CD4-positive, alpha-beta T cell treated with Interleukin-6 at 100 ng/mL for 8 hours (primary cell): ENCODE results near the gene GRID1.

Experiments used
- DNase-seq: peaks from one replicate; pipeline ENCODE4 v3.0.0-alpha.2; 2020; ENCODE audit warnings: mixed read lengths, low spot score

GRID1 gene

DNA sequence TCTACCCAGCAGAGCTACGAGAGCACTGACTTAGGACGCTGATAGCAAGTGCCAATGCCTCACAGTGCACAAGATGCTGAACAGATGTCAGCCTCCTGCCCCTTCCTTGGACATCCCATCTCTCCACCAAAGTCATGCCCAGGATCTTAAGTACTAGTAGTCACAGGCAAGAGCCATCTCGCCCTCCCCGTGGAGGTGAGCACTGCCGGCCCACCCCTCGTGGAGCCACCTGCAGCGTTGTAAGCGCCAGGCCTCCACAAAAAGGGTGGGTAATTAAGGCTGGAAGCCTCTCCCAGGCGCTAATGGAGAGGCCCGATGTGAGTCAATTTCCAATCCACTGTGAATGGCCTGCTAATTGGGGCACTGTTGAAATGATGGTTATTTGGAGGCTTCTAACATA lies 156.2 kb downstream of the GRID1 start:
- no peak for DNase-seq

GRCh38 chr10:86209726-86210125 lies 156.9 kb downstream of the GRID1 start:
- DNase-seq = no peak

DNA sequence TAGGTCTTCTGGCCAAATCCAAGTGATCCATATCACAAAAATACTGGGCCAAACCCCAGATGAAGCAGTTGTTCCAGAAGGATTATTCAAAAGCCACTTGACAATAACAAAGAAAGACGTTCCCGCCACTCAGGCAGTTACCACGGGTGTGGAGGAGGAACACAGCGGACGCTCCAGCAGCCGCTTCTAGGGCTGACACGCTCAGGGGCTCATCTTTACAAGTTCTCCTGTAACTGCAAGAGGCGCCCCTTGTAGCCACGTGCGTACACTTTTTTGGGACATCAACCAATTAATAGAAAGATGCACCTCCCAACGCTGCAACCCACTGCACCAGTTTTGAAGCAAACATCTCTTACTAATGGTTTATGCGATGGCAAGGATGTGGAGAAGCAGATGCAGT lies 159.4 kb downstream of the GRID1 start:
- no peak for DNase-seq

DNA sequence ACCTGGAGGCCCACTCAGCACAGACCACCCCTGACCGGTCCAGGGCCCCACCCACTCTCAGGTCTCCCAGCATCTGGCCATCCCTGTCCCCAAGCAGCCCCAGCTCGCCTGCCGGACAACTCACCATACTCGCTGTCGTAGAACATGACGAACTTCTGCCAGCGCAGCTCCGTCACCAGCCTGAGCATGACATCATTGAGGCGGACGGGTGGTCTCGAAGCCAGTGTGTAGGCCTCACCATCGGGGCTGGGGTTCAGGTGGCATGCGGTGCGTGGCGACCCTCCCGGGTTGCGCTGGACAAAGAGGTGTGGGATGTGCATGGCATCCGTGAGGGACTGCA lies 160.4 kb downstream of the GRID1 start:
- no peak for DNase-seq

GRCh38 chr10:86205306-86206239 lies 161.0 kb downstream of the GRID1 start:
- DNase-seq = no peak

DNA sequence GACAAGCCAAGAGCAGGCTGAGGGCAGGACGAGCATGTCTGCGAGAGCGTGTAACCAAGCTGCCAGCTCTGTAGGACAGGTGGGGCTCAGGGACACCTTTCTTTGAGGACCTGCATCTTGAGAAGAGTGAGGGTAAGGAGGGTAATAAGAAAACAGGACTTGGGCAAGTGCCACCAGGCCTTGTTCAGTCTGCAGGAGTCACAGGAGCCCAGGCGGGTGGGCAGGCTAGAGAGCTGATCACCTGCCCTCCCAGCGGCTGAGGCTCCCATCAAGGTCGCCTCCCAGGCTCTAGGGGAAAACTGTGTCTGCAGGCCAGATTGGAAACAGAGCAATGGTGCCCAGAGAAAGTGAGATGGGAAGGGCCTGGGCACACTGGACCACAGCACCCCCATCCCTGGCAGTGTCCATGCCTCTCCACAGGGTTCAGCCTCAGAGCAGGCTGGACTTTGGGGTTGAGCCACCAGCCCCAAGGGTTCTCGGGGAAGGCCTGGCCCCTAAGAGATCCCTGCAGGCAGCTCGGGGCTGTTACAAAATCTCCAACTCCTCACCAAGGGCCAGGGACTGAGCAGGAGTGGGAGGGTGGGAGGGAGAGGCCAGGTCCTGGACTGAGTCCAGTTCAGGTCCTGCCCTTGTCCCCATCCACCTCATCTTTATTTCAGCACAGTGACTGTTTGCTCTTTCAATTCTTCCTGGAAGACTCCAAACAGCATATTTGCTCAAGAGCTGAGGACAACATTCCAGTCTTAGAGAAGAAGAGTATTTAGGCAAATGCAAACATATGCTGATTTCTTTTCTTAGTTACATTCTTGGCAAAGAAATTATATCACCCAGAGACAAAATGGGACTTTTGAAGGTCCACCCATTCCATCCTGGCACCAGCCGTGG lies 161.9 kb downstream of the GRID1 start:
- no peak for DNase-seq

DNA sequence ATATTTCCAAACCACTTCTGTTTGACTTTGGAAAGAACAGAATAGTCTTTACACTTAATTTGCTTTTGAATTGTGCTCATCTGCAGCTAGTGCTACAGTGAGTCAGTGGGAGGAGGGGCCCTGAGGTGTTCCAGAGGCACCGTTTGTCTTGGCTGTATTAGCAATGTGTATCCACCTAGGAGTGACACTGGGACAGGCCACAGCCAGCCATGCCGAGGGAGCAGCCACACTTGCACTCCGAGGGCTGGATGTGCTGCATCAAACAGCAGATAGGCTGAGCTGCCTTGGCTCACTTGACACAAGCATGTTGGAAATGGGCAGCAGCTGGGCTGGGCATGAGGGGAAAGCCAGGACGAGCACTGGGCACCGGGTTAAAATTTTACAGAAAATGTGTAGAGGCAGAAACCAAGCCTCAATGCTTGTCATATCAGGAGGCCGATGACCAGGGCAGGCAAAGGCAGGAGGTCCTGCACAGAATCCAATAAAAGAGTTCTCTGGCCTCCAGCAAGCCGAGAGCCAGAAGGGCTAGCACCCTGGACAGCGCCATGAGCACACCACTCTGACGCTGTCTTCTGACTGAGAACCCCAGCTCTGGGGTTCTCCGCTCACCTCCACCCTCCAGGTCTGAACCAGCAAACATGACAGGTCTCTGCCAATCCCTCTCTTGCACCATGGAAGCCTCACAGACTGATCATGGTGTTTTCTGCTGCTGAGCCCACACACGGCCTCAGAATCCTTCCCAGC lies 163.3 kb downstream of the GRID1 start:
- DNase-seq = no peak

DNA sequence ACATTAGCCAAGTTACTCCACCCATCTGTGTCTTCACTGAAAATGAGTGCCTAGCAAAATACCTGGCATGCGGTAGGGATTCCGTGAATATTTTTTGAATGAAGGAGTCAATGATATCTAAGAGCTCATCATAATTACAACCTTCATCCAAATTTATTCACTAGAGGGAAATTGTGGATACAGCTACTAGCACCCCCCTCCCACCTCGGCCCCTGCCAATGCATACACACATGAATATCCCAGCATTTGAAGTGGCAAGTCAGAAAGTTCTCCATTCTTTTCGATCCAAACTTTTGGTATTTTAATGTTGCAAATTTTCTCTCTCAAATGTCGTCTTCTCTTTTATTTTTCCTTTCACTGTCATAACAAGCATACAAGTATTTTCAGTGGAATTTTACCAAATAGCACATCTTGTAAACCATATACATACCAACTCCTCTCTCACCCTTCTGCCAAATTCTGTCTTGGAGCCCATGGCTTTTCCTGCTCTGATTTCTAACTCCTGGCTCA lies 164.3 kb downstream of the GRID1 start:
- DNase-seq = no peak

DNA sequence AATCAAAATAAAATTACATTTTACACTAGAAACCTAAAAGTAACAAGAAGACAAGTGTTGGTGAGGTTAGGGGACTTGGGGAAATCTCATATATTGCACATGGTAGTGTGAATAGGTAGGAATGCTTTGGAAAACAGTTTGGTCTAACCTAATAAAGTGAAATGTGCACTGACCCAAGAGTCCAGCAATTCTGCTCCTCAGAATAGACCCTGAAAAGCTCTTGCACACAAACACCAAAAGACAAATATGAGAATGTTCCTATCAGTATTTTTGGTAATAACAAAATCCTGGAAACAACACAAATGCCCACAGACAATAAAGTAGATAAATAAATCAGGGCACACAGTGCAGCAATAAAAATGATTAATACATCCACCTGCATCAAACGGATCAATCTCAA lies 165.7 kb downstream of the GRID1 start:
- DNase-seq = no peak

DNA sequence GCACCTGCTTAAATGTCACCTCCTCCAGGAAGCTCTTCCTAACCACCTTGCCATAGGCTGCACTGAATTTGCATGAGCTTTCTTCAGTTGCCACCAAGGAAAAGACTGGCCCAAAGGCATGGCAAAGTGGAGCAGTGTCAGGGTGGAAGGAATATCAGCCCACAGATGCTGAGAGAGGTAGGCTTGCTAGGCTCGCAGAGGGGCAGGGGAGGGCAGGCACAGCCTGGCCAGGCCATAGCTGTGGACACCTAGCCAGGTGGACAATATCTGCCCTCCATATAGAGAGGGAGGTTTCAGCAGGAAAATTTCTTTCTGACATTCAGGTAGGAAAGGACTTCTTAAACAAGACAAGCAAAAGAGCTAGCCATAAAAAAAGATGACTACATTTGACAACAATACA lies 166.3 kb downstream of the GRID1 start:
- no peak for DNase-seq

GRCh38 chr10:86199041-86199440 lies 167.6 kb downstream of the GRID1 start:
- DNase-seq = no peak

- DNase-seq = no peak
These were observed 168.3 kb downstream of the GRID1 start for GRCh38 chr10:86198271-86198670.

DNA sequence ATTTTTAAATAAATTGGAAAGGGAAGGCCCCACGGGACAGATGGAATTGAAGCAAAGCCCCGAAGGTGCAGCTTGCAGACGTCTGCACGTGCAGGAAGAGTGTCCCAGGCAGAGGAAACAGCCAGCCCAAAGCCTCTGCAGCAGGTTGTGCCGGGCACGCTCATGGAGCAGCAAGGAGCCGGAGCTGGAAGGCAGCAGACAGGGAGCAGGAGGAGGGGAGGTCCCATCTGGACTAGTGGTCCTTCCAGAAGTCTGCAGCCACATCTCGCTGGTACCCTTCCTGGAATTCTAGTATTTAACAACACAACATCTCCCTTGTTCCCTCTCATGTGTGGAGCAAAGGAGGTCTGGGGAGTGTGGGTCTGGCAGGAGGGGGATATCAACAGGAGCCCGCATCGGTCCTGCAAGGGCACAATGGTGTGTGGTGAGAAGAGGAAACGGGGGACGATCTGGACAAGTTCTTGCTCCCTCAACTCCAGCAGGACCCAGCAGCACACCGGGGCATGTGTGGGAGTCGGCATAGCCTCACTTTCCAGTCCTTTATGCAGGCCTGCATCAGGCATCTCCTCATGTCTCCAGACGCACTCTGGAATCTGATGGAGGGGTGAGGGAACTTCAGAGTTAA lies 169.3 kb downstream of the GRID1 start:
- no peak for DNase-seq

GRCh38 chr10:86195521-86196157 lies 171.0 kb downstream of the GRID1 start:
- no peak for DNase-seq

DNA sequence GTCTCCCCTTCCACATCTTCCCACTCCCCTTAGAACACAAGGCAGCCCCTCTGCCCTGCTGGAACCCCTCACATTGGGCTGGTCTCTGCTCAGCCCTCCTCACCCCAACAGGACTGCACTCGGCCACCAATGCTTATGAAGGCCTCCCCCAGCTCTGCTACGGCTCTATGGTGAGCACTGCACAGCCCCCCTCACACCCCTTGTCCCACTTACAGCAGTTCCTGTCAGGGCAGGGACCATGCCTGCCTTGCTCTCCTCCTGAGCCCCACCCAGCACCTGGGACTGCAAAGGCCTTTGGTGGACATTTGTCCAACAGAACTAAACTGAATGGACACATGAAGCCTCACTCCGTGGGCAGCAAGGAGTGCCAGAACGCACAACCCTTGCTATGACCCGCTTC lies 171.9 kb downstream of the GRID1 start:
- no peak for DNase-seq

- no peak for DNase-seq
These were observed 172.8 kb downstream of the GRID1 start for GRCh38 chr10:86193841-86194240.

DNA sequence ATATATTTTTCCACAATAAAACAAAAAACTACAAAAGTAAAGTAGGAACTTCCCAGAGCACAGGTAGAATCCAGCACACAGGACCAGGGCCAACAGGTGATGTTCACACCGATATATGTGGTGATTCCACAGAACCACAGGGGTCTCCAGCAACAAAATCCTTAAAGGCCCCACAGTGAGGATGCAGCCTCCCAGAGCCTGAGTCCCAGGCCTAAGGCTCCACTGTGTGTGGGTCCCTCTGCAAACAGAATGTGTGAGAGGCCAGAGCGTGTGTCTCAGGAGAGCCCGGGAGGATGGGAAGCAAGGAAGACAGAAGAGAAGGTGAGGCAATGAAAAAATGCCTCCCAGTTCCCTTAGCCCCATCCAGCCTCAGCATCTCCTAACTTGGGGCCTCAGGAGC lies 173.9 kb downstream of the GRID1 start:
- DNase-seq = no peak

DNA sequence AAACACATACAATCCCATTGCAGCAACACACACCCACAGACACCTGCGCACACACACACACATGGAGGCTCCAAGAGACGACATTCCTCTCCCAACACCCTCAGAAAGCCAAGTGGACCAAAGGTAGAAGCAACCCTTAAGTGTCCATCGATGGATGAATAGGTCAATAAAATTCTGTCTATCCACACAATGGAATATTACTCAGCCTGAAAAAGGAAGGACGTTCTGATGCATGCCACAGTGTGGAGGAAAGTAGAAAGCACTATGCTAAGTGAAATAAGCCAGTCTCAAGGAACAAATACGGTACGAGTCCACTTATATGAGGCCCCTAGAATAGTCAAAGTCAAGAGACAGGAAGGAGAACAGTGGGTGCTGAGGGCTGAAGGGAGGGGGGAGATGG lies 174.4 kb downstream of the GRID1 start:
- no peak for DNase-seq

DNA sequence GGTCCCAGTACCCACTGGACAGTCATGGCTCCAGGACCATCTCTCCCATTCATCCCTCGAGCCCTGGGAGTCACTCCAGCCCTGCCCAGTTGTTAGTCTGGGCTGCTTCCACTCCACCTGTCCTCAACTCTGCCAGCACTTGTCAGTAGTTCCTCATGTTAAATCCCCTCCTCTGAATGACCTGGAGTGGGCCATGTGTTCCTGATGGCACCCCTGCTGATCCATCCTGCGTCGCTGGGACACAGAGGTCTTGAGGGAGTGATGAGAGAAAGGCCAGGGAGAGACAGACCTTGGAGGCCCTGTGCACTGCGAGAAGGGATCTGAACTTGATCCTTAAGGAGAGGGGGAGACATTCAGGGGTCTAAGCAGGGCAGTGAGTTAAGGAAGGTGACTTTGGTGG lies 174.9 kb downstream of the GRID1 start:
- no peak for DNase-seq

- DNase-seq = no peak
These were observed 175.4 kb downstream of the GRID1 start for GRCh38 chr10:86191166-86191565.

DNA sequence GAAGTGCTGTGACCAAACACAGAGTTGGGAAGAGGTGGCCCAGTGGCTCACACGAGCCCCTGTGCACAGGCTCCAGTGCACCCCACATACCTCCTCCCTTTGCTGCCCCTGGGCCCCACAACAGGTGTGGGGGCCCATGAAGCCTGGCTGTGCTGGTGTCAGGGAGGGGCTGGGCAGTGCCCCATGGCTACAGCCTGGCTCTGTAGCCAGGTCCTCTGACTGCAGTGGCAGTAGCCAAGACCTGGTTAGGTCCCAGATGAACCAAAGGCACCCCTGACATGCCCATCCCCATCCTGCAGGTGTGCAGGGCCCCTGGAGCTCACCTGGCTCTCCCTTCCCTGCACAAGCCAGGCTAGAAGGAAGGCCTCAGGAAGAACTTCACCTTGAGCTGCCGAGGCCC lies 176.3 kb downstream of the GRID1 start:
- DNase-seq = no peak
